Fibroblast of lung (primary cell): Measurements from ENCODE around the gene RALGDS.
"Not testable (repeated sequence)": the region's sequence is repeated elsewhere in the genome, so short reads cannot be mapped to it uniquely, and the experiment has no call there.

Source experiments
- EZH2 ChIP-seq: IDR thresholded peaks from 2 replicates; pipeline ENCODE4 v1.5.1; 2012; ENCODE audit warnings: low read length, control low read depth, mild to moderate bottlenecking; ENCODE audit errors: missing control alignments
- TF ChIP-seq, protein P1 (sequence below), 2 donors: IDR thresholded peaks in 1 of 2; conservative IDR thresholded peaks in 1 of 2; 1 replicate in 1 of 2; 2 replicates in 1 of 2; pipeline ENCODE4 v1.5.1; 2011 to 2012; ENCODE audit warnings: low read length in 2 of 2, control low read depth in 1 of 2, inconsistent platforms in 1 of 2, low read depth in 1 of 2, mild to moderate bottlenecking in 1 of 2

DNA sequence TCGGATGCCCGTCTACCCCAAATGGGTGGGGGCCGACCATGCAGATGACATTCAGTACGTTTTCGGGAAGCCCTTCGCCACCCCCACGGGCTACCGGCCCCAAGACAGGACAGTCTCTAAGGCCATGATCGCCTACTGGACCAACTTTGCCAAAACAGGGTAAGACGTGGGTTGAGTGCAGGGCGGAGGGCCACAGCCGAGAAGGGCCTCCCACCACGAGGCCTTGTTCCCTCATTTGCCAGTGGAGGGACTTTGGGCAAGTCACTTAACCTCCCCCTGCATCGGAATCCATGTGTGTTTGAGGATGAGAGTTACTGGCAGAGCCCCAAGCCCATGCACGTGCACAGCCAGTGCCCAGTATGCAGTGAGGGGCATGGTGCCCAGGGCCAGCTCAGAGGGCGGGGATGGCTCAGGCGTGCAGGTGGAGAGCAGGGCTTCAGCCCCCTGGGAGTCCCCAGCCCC, 50.5 kb downstream of the RALGDS start:
- TF ChIP-seq, protein P1, sequence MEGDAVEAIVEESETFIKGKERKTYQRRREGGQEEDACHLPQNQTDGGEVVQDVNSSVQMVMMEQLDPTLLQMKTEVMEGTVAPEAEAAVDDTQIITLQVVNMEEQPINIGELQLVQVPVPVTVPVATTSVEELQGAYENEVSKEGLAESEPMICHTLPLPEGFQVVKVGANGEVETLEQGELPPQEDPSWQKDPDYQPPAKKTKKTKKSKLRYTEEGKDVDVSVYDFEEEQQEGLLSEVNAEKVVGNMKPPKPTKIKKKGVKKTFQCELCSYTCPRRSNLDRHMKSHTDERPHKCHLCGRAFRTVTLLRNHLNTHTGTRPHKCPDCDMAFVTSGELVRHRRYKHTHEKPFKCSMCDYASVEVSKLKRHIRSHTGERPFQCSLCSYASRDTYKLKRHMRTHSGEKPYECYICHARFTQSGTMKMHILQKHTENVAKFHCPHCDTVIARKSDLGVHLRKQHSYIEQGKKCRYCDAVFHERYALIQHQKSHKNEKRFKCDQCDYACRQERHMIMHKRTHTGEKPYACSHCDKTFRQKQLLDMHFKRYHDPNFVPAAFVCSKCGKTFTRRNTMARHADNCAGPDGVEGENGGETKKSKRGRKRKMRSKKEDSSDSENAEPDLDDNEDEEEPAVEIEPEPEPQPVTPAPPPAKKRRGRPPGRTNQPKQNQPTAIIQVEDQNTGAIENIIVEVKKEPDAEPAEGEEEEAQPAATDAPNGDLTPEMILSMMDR (conservative IDR thresholded peaks at IDR 0.05 in 1 of 2, IDR thresholded peaks at IDR 0.05 in 1 of 2; ENCODE audit: low read depth in 1 of 2, low read length in 2 of 2), result not testable (repeated sequence)
- TF ChIP-seq EZH2, result not testable (repeated sequence)
